Hepatocyte (in vitro differentiated cells): ENCODE results near the gene VANGL2.

Experiments used
- EZH2 ChIP-seq: fragments of 200-600 bp; sonication (generic); IDR thresholded peaks from 2 replicates; pipeline ENCODE4 v1.6.1; 2016; ENCODE audit warnings: antibody characterized with exemption, mild to moderate bottlenecking, borderline replicate concordance
- TF ChIP-seq, protein P1 (sequence below): fragments of 200-600 bp; sonication (generic); IDR thresholded peaks from 2 replicates; pipeline ENCODE4 v1.5.1; 2016; ENCODE audit warnings: antibody characterized with exemption, mild to moderate bottlenecking; ENCODE audit not compliant: poor library complexity

DNA sequence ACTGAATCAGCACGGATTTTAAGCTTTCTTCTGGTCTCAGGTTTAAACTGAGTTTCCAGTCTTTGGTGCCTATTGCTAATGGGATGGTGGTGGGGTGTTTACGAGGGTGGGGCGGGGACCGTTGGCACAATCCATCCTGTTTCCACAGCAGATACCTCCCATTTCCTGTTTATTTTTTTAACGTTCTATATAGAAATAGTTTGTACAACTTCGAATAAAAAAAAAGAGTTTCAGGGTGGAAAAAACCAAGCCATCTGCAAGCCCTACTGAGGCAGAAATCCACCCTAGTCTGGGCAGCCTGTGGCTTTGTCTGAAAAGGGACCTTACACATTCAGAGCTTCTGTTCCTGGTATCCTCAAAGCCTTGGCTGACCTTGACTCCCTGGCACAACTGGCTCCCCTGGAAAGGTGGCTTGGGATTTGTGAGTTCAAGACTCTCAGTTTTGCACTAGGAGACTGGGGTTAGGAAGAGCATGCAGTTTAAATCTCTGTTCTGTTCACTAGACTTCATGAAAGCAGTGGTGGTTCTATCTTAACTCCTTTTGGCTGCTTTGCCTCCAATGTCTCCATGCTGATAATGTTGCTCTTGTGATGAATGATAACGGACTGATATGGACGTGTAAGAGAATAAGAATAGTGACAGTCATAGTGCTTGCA is 46.7 kb downstream of the VANGL2 start:
- TF ChIP-seq, protein P1, sequence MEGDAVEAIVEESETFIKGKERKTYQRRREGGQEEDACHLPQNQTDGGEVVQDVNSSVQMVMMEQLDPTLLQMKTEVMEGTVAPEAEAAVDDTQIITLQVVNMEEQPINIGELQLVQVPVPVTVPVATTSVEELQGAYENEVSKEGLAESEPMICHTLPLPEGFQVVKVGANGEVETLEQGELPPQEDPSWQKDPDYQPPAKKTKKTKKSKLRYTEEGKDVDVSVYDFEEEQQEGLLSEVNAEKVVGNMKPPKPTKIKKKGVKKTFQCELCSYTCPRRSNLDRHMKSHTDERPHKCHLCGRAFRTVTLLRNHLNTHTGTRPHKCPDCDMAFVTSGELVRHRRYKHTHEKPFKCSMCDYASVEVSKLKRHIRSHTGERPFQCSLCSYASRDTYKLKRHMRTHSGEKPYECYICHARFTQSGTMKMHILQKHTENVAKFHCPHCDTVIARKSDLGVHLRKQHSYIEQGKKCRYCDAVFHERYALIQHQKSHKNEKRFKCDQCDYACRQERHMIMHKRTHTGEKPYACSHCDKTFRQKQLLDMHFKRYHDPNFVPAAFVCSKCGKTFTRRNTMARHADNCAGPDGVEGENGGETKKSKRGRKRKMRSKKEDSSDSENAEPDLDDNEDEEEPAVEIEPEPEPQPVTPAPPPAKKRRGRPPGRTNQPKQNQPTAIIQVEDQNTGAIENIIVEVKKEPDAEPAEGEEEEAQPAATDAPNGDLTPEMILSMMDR = no peak
- TF ChIP-seq EZH2 = no peak
